Body of pancreas (tissue), 4 donors: ENCODE data around the gene CRTC2. TPM values are rescaled to one million over a fixed set of nuclear protein-coding genes. Genes with fewer than 3 reads are reported as not detected.

Experiments used
- ATAC-seq: fragments of 150-250 bp; one replicate; pipeline ENCODE4 v1.9.1; 2016
- DNase-seq, 4 donors: peaks; one replicate each; pipeline ENCODE4 v3.0.0-alpha.2; 2019
- H3K27ac ChIP-seq, 4 donors: fragments of 200-600 bp; sonication (generic); 1 replicate in 3 of 4; 2 replicates in 1 of 4; pipeline versions ENCODE4 v1.5.1 to v1.6.1; 2016 to 2019; ENCODE audit warnings: mild to moderate bottlenecking in 1 of 4, mixed read lengths in 1 of 4, moderate library complexity in 1 of 4
- H3K27me3 ChIP-seq, 2 donors: fragments of 200-600 bp; sonication (generic); one replicate each; pipeline ENCODE4 v1.6.0; 2016; ENCODE audit warnings: mild to moderate bottlenecking in 1 of 2
- H3K36me3 ChIP-seq, 2 donors: fragments of 200-600 bp; sonication (generic); replicated peaks in 1 of 2; 2 replicates each; pipeline ENCODE4 v1.5.1; 2016; ENCODE audit warnings: low read depth in 2 of 2; ENCODE audit not compliant: insufficient read depth in 1 of 2
- H3K4me1 ChIP-seq: fragments of 200-600 bp; sonication (generic); one replicate; pipeline ENCODE4 v1.6.0; 2016
- H3K4me3 ChIP-seq, 2 donors: fragments of 200-600 bp; sonication (generic); 1 replicate in 1 of 2; 2 replicates in 1 of 2; pipeline ENCODE4 v1.5.1; 2016 to 2019
- H3K9me3 ChIP-seq, 3 donors: fragments of 200-600 bp; sonication (generic); 1 replicate in 2 of 3; 2 replicates in 1 of 3; pipeline ENCODE4 v1.5.1; 2016
- CTCF ChIP-seq, 7 experiments: fragments of 450-650 bp in 4 of 7; fragments of 200-600 bp in 3 of 7; sonication (generic) in 3 of 7; IDR thresholded peaks; one replicate each; pipeline ENCODE4 v1.5.1; 2016 to 2019; ENCODE audit warnings: antibody characterized with exemption in 7 of 7
- POLR2A ChIP-seq, 3 donors: fragments of 450-650 bp; IDR thresholded peaks; one replicate each; pipeline ENCODE4 v1.6.1; 2016; ENCODE audit warnings: antibody characterized with exemption in 3 of 3, mild to moderate bottlenecking in 2 of 3
- WGBS, 2 donors: methylation state at CpG; one replicate each; pipeline ENCODE4 v1.1.5; 2017; 5-methylcytosine and 5-hydroxymethylcytosine counted together
- intact Hi-C: fragments of 100-400 bp; cut with DNase I; formaldehyde crosslinking; loops from one replicate; pipeline ENCODE4 v1.15.1; 2023
- total RNA-seq, 2 donors: library from RNA; depleted of rRNA; stranded (reverse); fragments of >200 nt; gene quantifications; one replicate each; pipeline ENCODE4 v1.1.0, GENCODE V29; 2016

Gene CRTC2
- total RNA-seq, 2 donors from 2014 or later, result 15.2 to 15.8 TPM

DNA sequence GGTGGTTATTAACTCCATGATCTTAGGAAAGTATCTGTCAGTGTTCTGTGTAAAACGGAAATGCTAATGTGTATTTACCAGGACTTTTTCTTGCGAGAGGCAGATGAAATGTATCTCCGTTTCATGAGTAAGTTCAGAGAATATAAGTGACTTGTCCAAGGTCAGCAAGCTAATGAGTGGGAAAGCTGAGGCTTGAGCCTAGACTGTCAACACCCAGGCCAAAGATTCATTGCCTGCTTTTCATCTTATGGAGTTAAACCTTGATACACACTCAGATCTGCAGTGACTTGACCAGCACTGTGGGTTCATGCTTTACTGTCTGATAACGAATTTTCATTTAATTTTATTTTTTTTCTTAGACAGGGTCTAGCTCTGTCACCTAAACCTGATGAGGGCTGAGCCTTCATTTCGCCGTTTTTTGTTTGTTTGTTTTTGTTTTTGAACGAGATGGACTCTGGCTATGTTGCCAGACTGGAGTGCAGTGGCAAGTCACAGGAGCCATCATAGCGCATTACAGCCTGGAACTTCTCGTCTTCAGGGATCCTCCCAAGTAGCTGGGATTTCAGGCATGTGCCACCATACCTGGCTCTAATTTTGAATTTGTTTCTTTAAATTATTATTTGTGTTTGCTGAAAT, 20.0 kb upstream of the CRTC2 start:
- intact Hi-C loops, result no loop called here
- no peak for ATAC-seq
- no peak for TF ChIP-seq CTCF (IDR thresholded peaks at IDR 0.05)
- no peak for TF ChIP-seq POLR2A (IDR thresholded peaks at IDR 0.05)
- H3K4me3 ChIP-seq, result peak overlapping the region in 1 of 2 donors; percentile 86
- no peak for DNase-seq
- H3K4me1 ChIP-seq, result peaks cover 24% of the 10 kb centered on the region
- H3K27ac ChIP-seq, result peak overlapping the region; percentile 85 to 94 (median 88)
- no peaks in the 10 kb centered on the region for H3K9me3 ChIP-seq
- peaks cover 7 to 12% of the 10 kb centered on the region in 2 donors for H3K36me3 ChIP-seq
- H3K27me3 ChIP-seq, result no peaks in the 10 kb centered on the region
- WGBS, 2 donors, result 46 to 51% methylated on average over 9 of the region's 9 CpGs

DNA sequence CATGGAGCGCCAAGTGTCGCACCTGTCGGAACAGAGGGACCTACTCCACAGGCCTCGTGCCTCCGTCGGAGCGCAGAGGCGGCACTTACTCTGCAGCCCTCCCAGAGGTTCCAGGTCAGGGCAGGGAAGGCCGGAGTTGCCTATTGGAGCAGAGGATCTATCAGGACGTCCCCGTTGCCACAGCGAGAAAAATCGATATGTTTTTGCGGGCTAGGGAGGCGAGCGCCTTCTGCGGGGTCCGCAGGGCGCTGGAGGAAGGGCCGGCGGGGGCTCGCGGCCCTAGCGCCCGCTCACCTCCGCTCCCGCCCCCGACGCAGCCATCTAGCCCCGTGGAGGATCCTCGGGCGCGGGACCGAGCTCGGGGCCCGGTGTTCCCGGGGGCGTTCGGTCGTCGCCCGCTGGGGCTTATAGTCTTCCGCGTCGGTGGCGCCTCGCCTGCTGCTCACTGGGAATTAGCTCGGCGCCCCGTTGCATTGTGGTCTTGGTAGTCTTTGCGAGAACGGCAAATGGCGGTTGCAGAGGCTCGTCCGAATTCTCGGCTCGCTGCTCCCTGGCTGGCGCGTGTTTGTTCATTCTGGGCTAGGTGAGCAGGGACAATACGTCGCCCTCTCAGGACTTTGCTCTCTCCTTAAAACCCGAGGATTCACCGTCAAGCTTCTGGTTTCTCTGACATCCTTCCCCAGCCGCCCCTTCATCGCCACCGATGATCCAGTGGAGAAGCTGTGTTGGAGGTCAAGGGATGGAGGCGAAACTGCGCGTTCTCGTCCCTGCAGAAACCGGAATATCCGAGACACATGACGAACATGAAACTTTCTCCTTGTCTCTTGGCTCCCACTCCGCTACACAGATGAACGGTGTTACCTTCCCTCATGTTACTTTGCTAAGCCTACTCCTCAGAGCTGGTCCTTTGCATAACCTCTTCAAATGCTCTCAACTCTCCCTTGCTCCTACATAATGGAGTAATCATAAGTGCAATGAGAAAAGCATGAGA, 19.1 kb upstream of the CRTC2 start, which contains the start of gene JTB:
Gene JTB (minus strand): TSS at position 425 of the 991 bp plus-strand sequence. CDS start 422 bp downstream, at position 3.
- Histone ChIP-seq H3K27me3 (no peaks in the 10 kb centered on the region), H3K27ac (peak within 1 kb of the TSS; percentile 85 to 94 (median 88)), H3K4me1 (peaks cover 24% of the 10 kb centered on the region), H3K36me3 (peaks cover 7 to 12% of the 10 kb centered on the region in 2 donors), H3K4me3 (peak within 1 kb of the TSS; percentile 71 to 86), H3K9me3 (no peaks in the 10 kb centered on the region)
- DNase-seq (peak; percentile 87 to 93 (median 90)), ATAC-seq (peak; percentile 95)
- WGBS, 2 donors, result 1 to 2% methylated on average over 10 to 67 of the region's 75 CpGs
- TF ChIP-seq POLR2A (IDR thresholded peaks at IDR 0.05), result peak; percentile 85 to 95 (median 90)
- no peak for TF ChIP-seq CTCF (IDR thresholded peaks at IDR 0.05)
- intact Hi-C loops, result no loop called here

DNA sequence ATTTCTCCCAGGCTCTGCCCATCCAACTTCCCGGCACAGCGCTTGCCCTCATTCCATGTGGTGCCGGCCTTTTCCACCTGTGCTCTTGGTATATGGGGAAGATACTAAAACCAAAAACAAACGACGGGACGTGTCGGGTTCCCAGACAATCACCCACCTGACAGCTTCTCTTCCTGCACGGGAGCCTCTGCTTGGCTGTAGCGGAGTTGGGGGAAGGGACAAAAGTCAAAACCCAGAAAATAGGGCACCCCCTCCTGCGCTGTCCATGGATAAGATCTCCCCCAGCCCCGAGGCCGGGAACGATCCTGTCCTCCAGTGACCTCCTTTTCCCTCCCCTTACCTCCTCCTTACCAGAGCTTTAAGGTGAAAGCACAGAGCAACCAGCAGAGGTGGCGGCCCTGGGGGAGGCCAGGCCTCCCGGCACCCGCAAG, 18.4 kb upstream of the CRTC2 start:
- H3K27ac ChIP-seq, result peak overlapping the region; percentile 85 to 94 (median 88)
- H3K9me3 ChIP-seq, result no peaks in the 10 kb centered on the region
- H3K4me1 ChIP-seq, result peaks cover 24% of the 10 kb centered on the region
- DNase-seq (no peak), ATAC-seq (no peak)
- WGBS, 2 donors, result 1% methylated on average over 16 of the region's 16 CpGs
- H3K27me3 ChIP-seq, result no peaks in the 10 kb centered on the region
- H3K4me3 ChIP-seq, result peak overlapping the region; percentile 71 to 86
- intact Hi-C loops, result no loop called here
- TF ChIP-seq POLR2A (IDR thresholded peaks at IDR 0.05) (no peak), CTCF (IDR thresholded peaks at IDR 0.05) (no peak)
- peaks cover 7 to 12% of the 10 kb centered on the region in 2 donors for H3K36me3 ChIP-seq

- intact Hi-C loops, result no loop called here
- H3K27ac ChIP-seq, result no peak overlapping the region
- H3K4me1 ChIP-seq, result peaks cover 31% of the 10 kb centered on the region
- DNase-seq, result no peak
- TF ChIP-seq CTCF (IDR thresholded peaks at IDR 0.05), result no peak
- TF ChIP-seq POLR2A (IDR thresholded peaks at IDR 0.05), result no peak
- no peak overlapping the region for H3K4me3 ChIP-seq
- no peaks in the 10 kb centered on the region for H3K9me3 ChIP-seq
- peaks cover 7 to 12% of the 10 kb centered on the region in 2 donors for H3K36me3 ChIP-seq
- WGBS, 2 donors, result 68 to 79% methylated on average over 7 of the region's 7 CpGs
- no peak for ATAC-seq
- no peaks in the 10 kb centered on the region for H3K27me3 ChIP-seq
Observed at GRCh38 chr1:153973525-153973924, 15.1 kb upstream of the CRTC2 start.
